Progenitor cell of endocrine pancreas (in vitro differentiated cells): ENCODE data around the gene GUCY1B1. TPM values are rescaled to one million over a fixed set of nuclear protein-coding genes. Genes with fewer than 3 reads are reported as not detected.
"Not testable (repeated sequence)": the region's sequence is repeated elsewhere in the genome, so short reads cannot be mapped to it uniquely, and the experiment has no call there.

Source experiments
- DNase-seq: peaks from one replicate; pipeline ENCODE4 v3.0.0; 2021; ENCODE audit warnings: low spot score; ENCODE audit not compliant: unreplicated experiment
- H3K27ac Mint-ChIP-seq: 2 replicates; pipeline ENCODE4 v1.8.0; 2021; ENCODE audit warnings: mild to moderate bottlenecking, moderate library complexity, mixed read lengths
- H3K27me3 Mint-ChIP-seq: 2 replicates; pipeline ENCODE4 v1.8.0; 2021; ENCODE audit warnings: mixed read lengths
- H3K36me3 Mint-ChIP-seq: 2 replicates; pipeline ENCODE4 v1.8.0; 2022; ENCODE audit warnings: mixed read lengths; ENCODE audit not compliant: insufficient read depth
- H3K4me1 Mint-ChIP-seq: 2 replicates; pipeline ENCODE4 v1.8.0; 2021; ENCODE audit warnings: low read depth, mixed read lengths
- H3K4me3 Mint-ChIP-seq: 2 replicates; pipeline ENCODE4 v1.8.0; 2021; ENCODE audit warnings: low read depth, mild to moderate bottlenecking, moderate library complexity, mixed read lengths
- H3K9me3 Mint-ChIP-seq: 2 replicates; pipeline ENCODE4 v1.8.0; 2021; ENCODE audit warnings: low read depth, mixed read lengths
- total RNA-seq: library from RNA; stranded (reverse); gene quantifications from 2 replicates; pipeline ENCODE4 v1.2.1, GENCODE V29; 2021
- TF ChIP-seq, protein P1 (sequence below): fragments of 200-600 bp; sonication (generic); IDR thresholded peaks from one replicate; pipeline ENCODE4 v1.5.0; 2021; ENCODE audit warnings: antibody characterized with exemption, mild to moderate bottlenecking; ENCODE audit not compliant: unreplicated experiment

The GUCY1B1 gene
- total RNA-seq, 1 donor from 2014 or later = 1.5 TPM

- DNase-seq = no peak
- Mint-ChIP-seq H3K36me3 (no peaks in the 10 kb centered on the region), H3K27ac (no peak overlapping the region), H3K4me3 (no peak overlapping the region), H3K27me3 (no peaks in the 10 kb centered on the region), H3K9me3 (no peaks in the 10 kb centered on the region), H3K4me1 (peaks cover 11% of the 10 kb centered on the region)
- TF ChIP-seq, protein P1, sequence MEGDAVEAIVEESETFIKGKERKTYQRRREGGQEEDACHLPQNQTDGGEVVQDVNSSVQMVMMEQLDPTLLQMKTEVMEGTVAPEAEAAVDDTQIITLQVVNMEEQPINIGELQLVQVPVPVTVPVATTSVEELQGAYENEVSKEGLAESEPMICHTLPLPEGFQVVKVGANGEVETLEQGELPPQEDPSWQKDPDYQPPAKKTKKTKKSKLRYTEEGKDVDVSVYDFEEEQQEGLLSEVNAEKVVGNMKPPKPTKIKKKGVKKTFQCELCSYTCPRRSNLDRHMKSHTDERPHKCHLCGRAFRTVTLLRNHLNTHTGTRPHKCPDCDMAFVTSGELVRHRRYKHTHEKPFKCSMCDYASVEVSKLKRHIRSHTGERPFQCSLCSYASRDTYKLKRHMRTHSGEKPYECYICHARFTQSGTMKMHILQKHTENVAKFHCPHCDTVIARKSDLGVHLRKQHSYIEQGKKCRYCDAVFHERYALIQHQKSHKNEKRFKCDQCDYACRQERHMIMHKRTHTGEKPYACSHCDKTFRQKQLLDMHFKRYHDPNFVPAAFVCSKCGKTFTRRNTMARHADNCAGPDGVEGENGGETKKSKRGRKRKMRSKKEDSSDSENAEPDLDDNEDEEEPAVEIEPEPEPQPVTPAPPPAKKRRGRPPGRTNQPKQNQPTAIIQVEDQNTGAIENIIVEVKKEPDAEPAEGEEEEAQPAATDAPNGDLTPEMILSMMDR = peak; percentile 53
Measured at GRCh38 chr4:155795991-155796390, 37.2 kb downstream of the GUCY1B1 start.

DNA sequence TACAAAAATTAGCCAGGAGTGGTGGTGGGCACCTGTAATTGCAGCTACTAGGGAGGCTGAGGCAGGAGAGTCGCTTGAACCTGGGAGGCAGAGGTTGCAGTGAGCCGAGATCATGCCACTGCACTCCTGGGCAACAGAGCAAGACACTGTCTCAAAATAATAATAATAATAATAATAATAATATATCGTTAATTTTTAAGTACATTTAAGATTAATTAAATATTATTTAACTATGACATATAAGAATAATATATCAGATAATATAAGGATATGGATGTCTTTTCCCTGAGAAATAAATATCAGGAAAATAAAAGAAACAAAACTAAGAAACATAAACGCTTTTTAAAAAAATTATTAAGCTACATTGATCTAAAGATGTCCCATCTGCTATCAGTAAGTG lies 38.8 kb downstream of the GUCY1B1 start:
- peaks cover 11% of the 10 kb centered on the region for H3K4me1 Mint-ChIP-seq
- H3K9me3 Mint-ChIP-seq, DNase-seq, H3K27ac Mint-ChIP-seq, H3K36me3 Mint-ChIP-seq, H3K4me3 Mint-ChIP-seq, H3K27me3 Mint-ChIP-seq: not testable (repeated sequence)

GRCh38 chr4:155799116-155799793 lies 40.4 kb downstream of the GUCY1B1 start:
- TF ChIP-seq, protein P1 = no peak
- H3K9me3 Mint-ChIP-seq = no peaks in the 10 kb centered on the region

GRCh38 chr4:155799794-155800123 lies 40.9 kb downstream of the GUCY1B1 start:
- Mint-ChIP-seq H3K4me3 (no peak overlapping the region), H3K9me3 (no peaks in the 10 kb centered on the region), H3K36me3 (no peaks in the 10 kb centered on the region), H3K4me1 (peaks cover 10% of the 10 kb centered on the region), H3K27me3 (no peaks in the 10 kb centered on the region), H3K27ac (no peak overlapping the region)
- TF ChIP-seq, protein P1 = no peak
- no peak for DNase-seq

More at GRCh38 chr4:155799116-155799793, 40.4 kb downstream of the GUCY1B1 start:
- H3K27ac Mint-ChIP-seq = no peak overlapping the region
- H3K27me3 Mint-ChIP-seq = no peaks in the 10 kb centered on the region
- no peaks in the 10 kb centered on the region for H3K36me3 Mint-ChIP-seq
- H3K4me1 Mint-ChIP-seq = peaks cover 11% of the 10 kb centered on the region
- DNase-seq = no peak
- H3K4me3 Mint-ChIP-seq = no peak overlapping the region

GRCh38 chr4:155800685-155801343 lies 42.0 kb downstream of the GUCY1B1 start:
- no peaks in the 10 kb centered on the region for H3K27me3 Mint-ChIP-seq
- peaks cover 4% of the 10 kb centered on the region for H3K4me1 Mint-ChIP-seq
- no peak for DNase-seq
- TF ChIP-seq, protein P1 = no peak
- no peak overlapping the region for H3K4me3 Mint-ChIP-seq
- H3K9me3 Mint-ChIP-seq = no peaks in the 10 kb centered on the region
- no peak overlapping the region for H3K27ac Mint-ChIP-seq
- H3K36me3 Mint-ChIP-seq = no peaks in the 10 kb centered on the region
